HG03025 (cell line): ENCODE results near the gene EBF4.
"Not testable (repeated sequence)": the region's sequence is repeated elsewhere in the genome, so short reads cannot be mapped to it uniquely, and the experiment has no call there.

Experiments used
- ATAC-seq: cut with Tn5 transposase; IDR thresholded peaks from one replicate; pipeline ENCODE4 v1.9.1; 2021; ENCODE audit warnings: mild to moderate bottlenecking, moderate library complexity; ENCODE audit not compliant: unreplicated experiment, low FRiP score

The EBF4 gene

DNA sequence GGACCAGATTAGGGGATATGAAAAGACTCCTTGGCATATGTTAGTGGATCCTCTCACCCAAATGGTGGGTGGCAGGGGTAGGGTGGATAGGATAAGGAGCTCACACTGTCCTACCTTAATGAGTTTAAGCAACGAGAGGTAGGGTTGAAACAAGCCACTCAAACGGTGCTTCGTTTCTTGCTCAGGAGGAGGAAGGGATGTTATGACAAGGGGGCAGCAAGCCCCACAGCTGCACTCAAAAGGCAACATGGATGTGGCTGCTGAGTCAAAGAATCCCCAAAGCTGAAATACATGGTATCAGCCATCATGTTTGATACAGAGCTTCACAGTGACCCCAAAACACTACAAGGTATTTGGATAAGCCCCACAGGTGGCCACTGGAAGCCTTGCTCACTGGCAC is 20.1 kb upstream of the EBF4 start:
- ATAC-seq = no peak

- ATAC-seq = no peak
Measured at GRCh38 chr20:2673453-2673852, 19.1 kb upstream of the EBF4 start.

DNA sequence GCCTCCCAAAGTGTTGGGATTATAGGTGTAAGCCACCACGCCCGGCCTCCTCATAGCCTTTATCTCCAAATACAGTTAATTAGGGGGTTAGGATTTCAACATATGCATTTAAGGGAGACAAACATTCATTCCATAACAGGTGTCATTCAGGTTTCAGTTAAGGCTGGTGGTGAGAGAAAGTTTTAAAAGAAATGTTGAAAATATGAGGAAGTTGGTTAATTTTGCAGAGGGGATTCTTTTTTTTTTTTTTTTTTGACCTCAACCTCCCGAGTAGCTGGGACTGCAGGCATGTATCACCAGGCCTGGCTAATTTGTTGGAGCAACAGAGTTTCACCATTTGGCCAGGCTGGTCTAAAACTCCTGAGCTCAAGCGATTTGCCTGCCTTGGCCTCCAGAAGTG is 12.5 kb upstream of the EBF4 start:
- ATAC-seq = no peak

DNA sequence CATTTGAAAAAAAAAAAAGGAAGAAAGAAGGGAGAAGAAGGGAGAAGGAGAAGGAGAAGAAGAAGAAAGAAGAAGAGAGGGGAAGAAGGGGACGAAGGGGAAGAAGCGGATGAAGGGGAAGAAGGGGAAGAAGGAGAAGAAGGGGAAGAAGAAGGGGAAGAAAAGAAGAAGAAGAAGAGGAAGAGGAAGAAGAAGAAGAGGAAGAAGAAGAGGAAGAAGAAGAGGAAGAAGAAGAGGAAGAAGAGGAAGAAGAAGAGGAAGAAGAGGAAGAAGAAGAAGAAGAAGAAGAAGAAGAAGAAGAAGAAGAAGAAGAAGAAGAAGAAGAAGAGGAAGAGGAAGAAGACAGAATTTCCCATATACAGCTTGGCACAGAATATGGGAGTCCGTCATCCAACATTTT is 10.5 kb upstream of the EBF4 start:
- ATAC-seq = not testable (repeated sequence)

DNA sequence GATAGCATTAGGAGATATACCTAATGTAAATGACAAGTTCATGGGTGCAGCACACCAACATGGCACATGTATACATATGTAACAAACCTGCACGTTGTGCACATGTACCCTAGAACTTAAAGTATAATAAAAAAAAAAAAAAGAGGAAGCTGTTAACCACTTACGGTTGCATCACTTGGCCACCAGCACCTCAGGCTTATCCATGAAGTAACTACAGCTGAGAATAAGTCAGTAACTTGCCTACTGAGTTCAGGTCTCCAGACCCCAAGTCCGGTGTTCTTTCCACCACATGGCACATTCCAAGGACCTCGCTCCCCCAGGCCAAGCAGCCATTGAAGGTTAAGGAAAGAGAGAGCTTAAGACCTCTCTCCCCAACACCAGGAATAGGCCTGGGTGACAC is 7.8 kb upstream of the EBF4 start:
- not testable (repeated sequence) for ATAC-seq

DNA sequence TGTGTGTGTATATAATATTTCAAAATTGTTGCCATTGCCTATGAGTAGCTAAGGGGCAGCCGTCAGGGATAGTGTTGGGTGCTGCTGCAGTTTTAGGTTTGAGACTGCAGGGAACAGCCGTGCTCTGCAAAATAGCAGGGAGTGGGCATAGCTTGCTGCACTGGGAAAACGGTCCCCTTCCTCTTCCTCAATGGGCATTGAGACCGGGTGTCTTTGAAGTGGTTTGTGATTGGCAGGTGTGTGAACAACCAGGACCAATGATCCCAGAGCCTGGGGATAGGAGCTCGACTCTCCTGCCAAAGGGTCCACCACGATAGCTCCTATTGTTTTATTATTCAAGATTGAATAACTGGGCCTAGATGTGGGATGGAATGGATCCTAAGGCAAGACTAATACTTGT is 5.1 kb upstream of the EBF4 start:
- no peak for ATAC-seq

DNA sequence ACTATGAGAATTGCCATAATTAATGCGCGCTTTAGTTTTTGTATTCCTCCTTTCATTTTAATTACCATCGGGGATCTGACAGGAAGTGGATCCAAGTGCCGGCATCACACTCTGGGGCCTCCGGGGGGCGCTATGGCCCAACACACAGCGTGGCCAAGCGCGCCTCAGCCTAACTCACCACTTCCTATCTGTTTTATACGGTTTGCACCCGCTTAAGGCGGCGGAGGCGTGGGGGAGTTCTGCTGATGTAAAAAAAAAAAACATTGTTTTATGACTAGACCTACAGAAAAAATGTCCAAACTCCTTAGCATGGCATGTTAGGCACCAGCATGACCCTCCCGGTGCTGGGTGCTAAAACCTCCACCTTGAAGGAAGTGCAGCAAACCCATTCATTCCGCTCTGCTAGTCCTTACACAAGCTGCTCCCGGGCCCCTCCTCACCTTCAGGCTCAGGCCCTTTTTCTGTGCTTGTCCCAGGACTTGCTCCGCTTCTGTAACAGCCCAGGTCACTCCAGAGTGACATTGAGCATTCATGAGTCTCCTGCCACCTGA is 4.5 kb upstream of the EBF4 start:
- ATAC-seq = no peak

DNA sequence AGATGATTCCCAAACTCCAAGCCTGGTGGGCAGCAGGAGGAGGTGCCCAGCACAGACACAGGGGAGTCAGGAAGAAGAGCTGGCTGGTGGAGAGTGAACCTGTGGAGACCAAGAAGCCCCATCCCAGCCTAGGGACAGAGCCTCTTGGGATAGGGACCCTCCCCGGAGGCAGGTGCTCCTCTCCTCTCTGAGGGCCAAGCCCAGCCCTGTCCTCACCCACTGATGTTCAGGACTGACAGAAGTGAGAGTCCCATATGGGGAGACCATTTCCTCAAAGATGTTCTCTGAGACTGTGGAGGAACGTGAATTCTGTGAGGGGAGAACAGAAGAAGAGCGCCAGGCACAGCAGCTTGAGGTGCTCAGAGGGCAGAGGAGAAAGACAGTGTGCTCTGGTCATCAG is 2.4 kb upstream of the EBF4 start:
- ATAC-seq = no peak

DNA sequence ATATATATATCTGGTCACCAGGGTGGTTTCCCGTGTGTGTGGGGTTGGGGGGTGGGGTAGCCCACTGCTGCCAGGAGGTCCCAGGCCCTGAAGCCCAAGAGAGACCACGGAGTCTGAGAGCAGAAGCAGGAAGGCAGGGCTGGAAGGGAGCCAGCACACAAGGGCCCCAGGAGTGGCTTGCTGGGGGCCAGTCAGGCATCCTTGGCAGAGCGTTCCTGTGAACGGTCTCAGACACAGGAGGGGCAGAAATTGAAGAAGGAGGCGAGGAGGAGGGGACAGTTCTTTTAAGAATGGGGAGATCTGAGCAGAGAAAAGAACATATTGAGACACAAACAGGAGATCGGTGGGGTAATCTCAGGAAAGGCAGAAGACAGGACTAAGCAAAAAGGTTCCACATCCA is 1.9 kb upstream of the EBF4 start:
- ATAC-seq = no peak

- no peak for ATAC-seq
Measured at GRCh38 chr20:2691127-2691526, 1.5 kb upstream of the EBF4 start.

GRCh38 chr20:2691663-2692035 is 931 bp upstream of the EBF4 start:
- ATAC-seq = no peak

- ATAC-seq = no peak
Measured at GRCh38 chr20:2692886-2693285, 306 bp downstream of the EBF4 start.

GRCh38 chr20:2693286-2694007 is 867 bp downstream of the EBF4 start:
- no peak for ATAC-seq

GRCh38 chr20:2694008-2694471 is 1.5 kb downstream of the EBF4 start:
- ATAC-seq = no peak

- no peak for ATAC-seq
Measured at GRCh38 chr20:2694519-2694918, 1.9 kb downstream of the EBF4 start.

DNA sequence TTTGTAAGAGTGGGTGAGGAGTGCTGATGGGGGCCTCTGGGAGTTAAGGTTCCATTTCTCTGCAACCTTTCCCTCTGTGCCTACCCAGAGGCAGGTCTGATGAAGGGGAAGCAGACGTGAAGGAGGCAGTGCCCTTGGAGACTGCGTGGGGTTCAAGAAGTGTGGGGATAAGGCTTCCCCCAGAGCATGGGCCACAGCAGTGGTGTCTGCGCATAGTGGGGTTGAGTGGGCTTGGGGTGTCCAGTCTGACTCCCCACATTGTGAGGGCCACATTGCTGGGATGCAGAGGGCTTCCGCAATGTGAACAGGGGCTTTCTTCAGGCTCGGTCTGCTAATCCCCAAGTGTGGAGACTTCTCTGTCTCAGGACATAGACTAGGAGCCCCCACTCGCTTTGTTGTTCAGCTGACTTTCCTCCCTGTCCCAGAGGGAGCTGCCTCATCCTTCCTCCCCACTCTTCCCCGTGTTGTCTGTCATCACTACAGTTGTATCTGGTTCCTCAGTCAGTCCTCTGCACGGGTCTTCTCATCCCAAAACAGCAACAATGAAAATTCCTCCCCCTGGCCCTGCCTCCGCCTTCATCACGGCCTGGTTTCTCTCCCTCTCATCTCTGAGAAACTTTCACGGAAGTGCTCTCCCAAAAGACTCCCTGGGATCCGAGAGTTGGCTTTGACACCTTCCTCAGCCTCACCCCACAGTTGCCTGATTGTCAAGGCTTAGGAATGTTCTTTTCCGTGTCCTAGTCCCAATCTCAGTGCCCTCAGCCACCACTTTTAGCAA is 2.8 kb downstream of the EBF4 start:
- no peak for ATAC-seq

DNA sequence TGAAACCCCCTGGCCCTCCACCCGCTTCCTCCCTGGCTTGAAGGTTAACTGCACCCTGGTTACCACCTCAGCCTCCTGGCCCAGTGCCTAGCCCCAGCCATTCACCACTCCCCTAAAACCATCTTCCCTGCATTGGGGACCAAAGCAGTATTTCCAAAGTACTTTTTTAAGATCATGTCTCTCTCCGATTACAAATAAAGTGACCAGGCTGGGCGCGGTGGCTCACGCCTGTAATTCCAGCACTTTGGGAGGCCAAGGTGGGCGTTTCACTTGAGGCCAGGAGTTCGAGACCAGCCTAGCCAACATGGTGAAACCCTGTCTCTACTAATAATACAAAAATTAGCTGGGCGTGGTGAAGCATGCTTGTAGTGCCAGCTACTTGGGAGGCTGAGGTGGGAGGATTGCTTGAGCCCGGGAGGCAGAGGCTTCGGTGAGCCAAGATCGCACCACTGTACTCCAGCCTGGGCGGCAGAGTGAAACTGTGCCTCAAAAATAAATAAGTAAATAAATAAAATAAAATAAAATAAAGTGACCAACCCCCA is 3.5 kb downstream of the EBF4 start:
- ATAC-seq = not testable (repeated sequence)

- ATAC-seq = no peak
Measured at GRCh38 chr20:2696646-2697045, 4.1 kb downstream of the EBF4 start.

- no peak for ATAC-seq
Measured at GRCh38 chr20:2697768-2698167, 5.2 kb downstream of the EBF4 start.

DNA sequence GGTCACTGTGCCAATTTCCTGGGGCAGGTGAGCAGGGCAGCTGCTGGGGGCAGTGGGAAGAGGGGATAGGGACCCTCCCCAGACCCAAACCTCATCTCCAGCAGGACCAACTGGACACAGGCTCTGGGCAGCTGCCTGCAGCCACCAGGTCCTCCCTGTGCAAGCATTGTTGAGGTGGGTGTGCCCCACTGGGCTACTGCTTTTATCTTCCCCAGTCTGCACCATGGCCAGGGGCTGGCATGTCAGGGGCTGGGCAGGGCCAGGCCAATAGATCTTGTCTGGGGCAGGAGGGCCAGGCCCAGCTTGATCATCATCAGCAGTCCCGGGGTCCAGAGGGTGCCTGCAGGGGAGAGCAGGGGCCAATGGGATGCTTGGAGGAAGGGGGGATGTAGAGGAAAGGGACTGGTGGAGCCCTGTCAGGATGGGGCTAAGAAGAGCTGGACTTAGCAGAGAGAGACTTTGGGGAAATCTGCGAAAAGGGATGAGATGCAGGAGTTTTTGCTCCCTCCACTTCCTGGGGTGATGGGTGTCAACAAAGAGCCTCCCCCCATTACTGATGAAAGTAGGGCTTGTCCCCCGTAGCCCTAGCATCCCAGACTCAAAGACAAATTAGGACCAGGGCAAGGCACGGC is 5.7 kb downstream of the EBF4 start:
- no peak for ATAC-seq

DNA sequence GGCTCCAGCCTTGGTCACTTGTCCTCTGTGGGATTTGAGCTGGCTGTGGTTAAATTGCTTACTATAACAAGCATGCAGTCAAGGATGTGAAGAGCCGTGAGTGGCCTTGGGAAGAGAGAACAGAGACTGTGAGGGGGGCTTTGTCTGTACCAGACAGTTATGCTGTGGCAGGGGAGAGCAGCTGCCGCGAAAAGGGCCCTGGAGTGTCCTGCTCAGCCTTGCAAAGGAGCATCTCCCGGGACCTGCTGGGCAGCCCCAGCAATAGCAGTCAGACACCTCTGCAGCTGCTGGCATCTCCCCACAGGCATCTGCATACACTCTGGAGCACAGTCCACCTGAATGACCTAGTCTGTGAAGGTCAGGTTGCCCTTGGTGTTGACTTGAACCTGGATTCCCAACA is 6.3 kb downstream of the EBF4 start:
- ATAC-seq = no peak
